Fibroblast of lung (primary cell): Measurements from ENCODE around the gene IL1RAP.

Source experiments
- EZH2 ChIP-seq: IDR thresholded peaks from 2 replicates; pipeline ENCODE4 v1.5.1; 2012; ENCODE audit warnings: low read length, control low read depth, mild to moderate bottlenecking; ENCODE audit errors: missing control alignments
- TF ChIP-seq, protein P1 (sequence below), 2 donors: IDR thresholded peaks in 1 of 2; conservative IDR thresholded peaks in 1 of 2; 1 replicate in 1 of 2; 2 replicates in 1 of 2; pipeline ENCODE4 v1.5.1; 2011 to 2012; ENCODE audit warnings: low read length in 2 of 2, control low read depth in 1 of 2, inconsistent platforms in 1 of 2, low read depth in 1 of 2, mild to moderate bottlenecking in 1 of 2

- TF ChIP-seq, protein P1, sequence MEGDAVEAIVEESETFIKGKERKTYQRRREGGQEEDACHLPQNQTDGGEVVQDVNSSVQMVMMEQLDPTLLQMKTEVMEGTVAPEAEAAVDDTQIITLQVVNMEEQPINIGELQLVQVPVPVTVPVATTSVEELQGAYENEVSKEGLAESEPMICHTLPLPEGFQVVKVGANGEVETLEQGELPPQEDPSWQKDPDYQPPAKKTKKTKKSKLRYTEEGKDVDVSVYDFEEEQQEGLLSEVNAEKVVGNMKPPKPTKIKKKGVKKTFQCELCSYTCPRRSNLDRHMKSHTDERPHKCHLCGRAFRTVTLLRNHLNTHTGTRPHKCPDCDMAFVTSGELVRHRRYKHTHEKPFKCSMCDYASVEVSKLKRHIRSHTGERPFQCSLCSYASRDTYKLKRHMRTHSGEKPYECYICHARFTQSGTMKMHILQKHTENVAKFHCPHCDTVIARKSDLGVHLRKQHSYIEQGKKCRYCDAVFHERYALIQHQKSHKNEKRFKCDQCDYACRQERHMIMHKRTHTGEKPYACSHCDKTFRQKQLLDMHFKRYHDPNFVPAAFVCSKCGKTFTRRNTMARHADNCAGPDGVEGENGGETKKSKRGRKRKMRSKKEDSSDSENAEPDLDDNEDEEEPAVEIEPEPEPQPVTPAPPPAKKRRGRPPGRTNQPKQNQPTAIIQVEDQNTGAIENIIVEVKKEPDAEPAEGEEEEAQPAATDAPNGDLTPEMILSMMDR (conservative IDR thresholded peaks at IDR 0.05 in 1 of 2, IDR thresholded peaks at IDR 0.05 in 1 of 2; ENCODE audit: low read depth in 1 of 2, low read length in 2 of 2) = no peak
- TF ChIP-seq EZH2 = no peak
These were observed 130.9 kb downstream of the IL1RAP start for GRCh38 chr3:190644766-190645165.
